Measurements from ENCODE around the gene VGF.

VGF gene

DNA sequence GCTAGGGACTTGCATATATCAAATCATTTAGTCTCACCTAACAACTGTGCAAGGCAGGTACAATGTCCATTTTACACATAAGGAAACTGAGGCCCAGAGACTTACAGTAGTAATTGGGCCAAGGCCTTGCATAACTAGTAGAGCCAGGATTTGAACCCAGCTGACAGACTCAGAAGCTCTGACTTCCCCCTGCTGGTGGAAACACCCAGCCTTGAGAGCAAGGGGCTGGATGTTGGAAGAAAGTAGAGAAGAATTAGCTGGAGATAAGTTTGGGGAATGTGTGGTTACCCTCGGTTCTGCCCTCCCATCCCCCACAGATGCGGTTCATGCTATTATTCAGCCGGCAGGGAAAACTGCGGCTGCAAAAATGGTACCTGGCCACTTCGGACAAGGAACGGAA is 9.1 kb downstream of the VGF start:
- DNase-seq (ENCODE audit: insufficient read length, low spot score) (no peak), FAIRE-seq (no peak)
- TF ChIP-seq, protein P1, sequence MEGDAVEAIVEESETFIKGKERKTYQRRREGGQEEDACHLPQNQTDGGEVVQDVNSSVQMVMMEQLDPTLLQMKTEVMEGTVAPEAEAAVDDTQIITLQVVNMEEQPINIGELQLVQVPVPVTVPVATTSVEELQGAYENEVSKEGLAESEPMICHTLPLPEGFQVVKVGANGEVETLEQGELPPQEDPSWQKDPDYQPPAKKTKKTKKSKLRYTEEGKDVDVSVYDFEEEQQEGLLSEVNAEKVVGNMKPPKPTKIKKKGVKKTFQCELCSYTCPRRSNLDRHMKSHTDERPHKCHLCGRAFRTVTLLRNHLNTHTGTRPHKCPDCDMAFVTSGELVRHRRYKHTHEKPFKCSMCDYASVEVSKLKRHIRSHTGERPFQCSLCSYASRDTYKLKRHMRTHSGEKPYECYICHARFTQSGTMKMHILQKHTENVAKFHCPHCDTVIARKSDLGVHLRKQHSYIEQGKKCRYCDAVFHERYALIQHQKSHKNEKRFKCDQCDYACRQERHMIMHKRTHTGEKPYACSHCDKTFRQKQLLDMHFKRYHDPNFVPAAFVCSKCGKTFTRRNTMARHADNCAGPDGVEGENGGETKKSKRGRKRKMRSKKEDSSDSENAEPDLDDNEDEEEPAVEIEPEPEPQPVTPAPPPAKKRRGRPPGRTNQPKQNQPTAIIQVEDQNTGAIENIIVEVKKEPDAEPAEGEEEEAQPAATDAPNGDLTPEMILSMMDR (IDR thresholded peaks at IDR 0.05; ENCODE audit: insufficient read depth, missing control alignments), result no peak

DNA sequence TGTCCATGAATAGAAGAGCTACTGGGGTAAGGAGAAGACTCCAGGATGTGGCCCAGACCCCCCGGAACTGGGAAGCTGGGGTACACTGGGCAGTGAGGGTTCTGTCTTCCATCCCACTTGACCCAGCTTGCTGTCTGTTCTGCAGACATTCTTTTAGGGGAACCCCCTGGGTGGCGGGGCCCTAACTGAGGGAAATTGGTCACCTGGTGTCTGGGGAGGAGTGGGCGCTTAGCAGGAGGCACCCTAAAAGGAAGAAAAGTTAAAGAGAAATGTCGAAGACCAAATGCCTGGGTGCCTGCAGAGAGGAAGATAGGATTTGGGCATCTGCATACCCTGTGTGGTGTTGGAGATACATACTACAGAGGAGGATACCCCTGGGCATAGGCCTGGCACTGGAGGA is 10.1 kb downstream of the VGF start:
- TF ChIP-seq, protein P1 (IDR thresholded peaks at IDR 0.05; ENCODE audit: insufficient read depth, missing control alignments), result no peak
- no peak for FAIRE-seq
- DNase-seq (ENCODE audit: insufficient read length, low spot score), result no peak

DNA sequence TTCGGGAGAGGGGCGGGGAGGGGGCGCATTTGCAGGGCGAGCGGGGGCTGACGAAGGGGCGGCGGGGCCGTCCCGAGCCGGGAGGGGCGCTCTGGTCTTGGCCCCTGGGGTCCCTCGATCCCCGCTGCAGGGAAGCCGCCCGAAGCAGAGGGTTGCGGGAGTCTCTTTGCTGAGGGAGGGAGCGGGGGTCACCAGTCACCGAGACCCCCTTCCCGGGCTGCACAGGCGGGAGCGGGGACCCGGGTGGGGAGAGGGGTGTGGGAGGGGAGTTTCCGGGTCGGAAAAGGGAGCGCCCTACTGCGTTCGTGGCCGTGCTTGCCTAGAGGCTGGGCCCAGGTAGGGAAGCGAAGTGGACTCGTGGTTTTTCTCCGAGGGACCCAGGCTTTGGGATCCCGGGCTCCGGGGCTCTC is 10.7 kb downstream of the VGF start:
- DNase-seq (ENCODE audit: insufficient read length, low spot score), result no peak
- no peak for FAIRE-seq

DNA sequence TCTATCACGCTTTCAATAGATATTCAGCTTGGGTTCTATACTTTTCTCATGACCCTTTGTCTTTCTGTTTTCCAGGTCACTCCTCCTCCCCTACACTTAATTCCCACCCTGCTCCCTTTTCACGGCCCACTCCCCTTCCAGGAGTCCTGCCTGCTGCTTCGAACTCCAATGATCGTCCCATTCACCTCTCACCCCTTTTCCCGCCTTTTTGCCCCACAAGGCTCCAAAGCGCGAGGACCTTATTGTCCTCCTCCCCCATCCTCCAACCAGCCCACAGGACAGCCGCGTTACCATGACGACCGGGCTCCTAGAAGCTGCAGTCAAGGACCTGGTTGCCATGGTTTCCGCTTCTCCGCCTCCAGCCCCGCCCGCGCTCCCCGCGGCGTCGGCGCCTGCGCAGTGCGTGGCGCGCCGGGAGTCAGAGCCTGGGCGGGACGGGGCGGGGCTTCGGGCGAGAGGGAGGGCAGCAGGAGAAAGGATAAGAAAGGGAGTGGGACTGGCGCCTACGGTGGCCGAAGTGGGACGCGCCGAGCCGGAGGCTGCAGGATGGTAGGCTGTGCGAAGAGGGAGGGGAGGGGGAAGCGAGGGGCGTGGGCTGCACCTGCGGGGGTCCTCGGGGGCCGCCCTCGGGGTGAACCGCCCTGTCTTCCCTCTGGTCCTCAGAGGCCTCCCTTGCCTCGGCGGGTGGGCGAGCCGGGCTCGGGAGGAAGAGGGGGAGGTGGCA is 11.2 kb downstream of the VGF start, which contains the start of gene AP1S1:
TSS of gene AP1S1 (plus strand) at position 508 of the 724 bp plus-strand sequence. CDS start at position 547, 39 bp downstream.
- TF ChIP-seq, protein P1 (IDR thresholded peaks at IDR 0.05; ENCODE audit: insufficient read depth, missing control alignments), result no peak
- DNase-seq (ENCODE audit: insufficient read length, low spot score) (peak; percentile 99), FAIRE-seq (no peak)

More for the DNA sequence above, 10.7 kb downstream of the VGF start:
- TF ChIP-seq, protein P1 (IDR thresholded peaks at IDR 0.05; ENCODE audit: insufficient read depth, missing control alignments), result no peak

DNA sequence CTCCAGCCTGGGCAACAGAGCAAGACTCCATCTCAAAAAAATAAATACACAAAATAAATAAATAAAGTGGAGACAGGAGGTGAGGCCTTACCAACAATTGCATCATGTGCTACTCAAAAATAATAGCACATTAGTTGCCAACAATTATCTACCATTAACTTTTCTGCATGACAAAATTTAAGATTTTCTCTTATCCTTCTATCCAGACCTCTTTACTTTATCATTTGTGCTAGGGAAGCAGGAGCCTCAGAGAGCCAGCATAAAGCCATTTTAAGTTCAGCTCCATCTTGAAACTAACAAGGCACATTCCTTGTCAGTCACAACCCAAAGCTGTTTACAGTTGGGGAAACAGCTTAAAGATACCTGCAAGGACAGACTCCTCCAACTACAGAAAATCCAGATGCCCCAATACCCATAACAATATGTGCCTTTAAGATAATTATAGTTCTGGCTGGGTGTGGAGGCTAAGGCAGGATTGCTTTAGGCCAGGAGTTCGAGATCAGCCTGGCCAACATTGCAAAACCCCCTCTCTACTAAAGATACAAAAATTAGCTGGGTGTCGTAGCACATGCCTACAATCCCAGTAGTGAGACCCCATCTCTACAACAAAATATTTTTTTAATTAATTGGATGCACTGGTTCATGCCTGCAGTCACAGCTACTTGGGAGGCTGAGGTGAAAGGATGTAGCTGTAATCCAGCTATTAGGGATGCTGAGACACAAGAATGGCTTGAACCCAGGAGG is 13.3 kb downstream of the VGF start:
- TF ChIP-seq, protein P1 (IDR thresholded peaks at IDR 0.05; ENCODE audit: insufficient read depth, missing control alignments), result no peak
- FAIRE-seq (no peak), DNase-seq (ENCODE audit: insufficient read length, low spot score) (no peak)

DNA sequence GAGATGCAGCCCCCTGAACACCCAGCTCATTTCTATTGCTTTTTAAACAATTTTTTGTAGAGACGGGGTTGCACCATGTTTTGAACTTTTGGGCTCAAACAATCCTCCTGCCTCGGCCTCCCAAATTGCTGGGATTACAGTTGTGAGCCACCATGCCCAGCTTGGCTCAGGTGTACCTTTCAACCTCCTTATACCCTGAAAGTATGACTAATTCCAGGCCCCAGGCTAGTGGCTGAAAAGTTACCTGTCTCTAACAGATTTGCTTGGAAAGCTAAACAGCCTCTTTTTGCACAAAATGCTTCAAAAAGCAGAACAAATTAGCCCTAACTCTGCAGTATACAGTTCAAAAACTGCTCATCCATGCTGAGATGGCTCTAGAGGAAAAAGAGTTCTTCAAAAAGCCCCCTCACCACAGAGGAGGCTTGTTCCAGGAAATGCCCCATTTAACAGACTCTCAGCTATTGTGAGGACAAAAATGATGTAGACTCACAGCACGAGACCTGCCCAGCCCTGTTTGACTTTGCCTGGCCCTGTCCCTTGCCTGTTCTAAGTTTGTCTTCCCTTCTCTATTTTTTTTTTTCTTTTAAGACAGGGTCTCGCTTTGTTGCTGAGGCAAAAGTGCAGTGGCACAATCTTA is 24.5 kb downstream of the VGF start:
- TF ChIP-seq, protein P1 (IDR thresholded peaks at IDR 0.05; ENCODE audit: insufficient read depth, missing control alignments), result no peak
- FAIRE-seq (no peak), DNase-seq (ENCODE audit: insufficient read length, low spot score) (no peak)
